ENCODE measurements around the gene DMRTC2.
"Not testable (repeated sequence)": the region's sequence is repeated elsewhere in the genome, so short reads cannot be mapped to it uniquely, and the experiment has no call there.

DMRTC2 gene

DNA sequence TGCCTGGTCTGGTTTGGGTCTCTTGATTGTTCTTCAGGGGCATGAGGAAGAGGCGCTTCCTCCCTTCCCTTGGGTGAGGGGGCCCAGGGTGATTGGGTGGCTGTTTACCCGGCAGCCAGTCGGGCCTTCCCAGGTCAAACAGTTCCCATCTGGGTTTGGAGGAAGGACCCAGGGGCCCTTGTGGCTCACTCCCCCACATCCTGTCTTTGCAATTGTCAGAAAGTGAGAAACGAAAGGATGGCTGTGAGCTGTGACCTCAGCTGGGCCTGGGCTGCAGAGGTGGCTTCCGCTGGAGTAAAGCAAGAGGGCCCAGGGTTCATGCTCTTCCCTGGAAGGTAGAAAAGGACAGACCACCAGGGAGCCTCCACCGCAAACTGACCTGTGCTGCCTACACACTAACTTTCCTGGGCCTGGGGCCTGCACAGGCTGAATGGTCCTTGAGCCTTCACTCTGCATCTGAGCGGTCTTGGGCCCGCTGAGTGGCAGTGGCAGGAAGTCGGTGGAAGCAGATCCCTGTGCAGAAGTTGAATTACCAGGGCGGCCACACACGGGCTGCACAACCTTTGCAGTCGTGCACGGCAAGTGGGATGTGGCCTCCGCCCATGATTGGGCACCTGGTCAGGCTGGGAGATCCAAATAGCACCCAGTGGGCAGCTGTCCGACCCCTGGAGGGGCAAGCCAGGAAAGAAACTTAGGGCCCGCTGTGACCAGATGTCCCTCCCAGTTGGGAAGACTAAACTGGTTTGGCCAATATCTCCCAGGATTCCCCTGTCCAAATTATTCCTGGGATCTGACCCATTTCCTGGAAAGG lies 26.9 kb downstream of the DMRTC2 start:
- DNase-seq (ENCODE audit: low read depth): peak; percentile 50

DNA sequence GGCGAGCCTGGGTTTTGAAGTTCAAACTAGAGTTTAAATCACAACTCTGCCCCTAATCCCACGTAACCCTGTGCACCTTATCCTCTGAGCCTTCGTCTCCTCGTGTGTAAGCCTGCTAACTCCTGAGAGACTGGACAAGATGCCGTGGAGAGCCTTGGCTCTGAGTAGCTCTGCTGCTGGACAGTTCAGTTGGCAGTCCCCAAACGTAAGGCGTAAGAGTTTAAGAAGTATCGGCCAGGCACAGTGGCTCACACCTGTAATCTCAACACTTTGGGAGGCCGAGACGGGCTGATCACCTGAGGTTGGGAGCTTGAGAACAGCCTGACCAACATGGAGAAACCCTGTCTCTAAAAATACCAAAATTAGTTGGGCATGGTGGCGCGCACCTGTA lies 27.5 kb downstream of the DMRTC2 start:
- no peak for DNase-seq (ENCODE audit: low read depth)

DNA sequence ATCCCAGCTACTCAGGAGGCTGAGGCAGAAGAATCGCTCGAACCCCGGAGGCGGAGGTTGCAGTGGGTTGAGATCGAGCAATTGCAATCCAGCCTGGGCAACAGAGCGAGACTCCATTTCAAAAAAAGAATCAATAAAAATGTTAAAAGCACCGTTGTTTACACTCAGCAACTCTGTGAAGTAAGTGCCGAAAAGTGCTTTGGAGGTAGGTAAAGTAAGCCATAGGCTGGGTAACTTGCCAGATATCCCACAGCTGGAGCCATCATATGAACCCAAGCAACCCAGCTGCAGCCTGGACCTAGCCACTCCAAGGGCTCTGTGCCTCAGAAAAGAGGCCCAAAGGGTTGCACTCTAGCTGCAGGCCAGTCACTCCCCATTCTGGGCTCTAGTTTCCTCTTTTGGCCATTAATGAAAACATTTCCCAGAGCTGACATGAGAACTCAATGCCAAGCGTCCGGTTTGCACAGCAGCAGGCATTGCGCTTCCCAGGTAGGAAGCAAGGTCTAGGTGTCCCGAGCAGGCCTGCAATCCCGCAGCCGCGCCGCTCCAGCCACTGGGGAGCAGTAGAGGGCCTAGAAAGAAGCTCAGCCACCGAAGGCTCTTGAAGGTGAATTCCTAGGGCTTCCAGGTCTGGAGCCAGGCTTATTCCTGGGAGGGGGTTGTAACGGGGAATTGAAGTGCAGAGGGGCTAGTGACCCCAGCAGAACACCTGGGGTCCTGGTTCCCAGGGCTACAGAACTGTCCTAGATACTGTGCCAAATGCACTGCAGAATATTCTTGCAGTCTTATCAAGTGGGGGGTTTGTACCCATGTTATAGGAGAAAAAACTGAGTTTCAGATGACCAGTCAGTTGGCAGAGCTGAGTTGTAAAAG lies 28.2 kb downstream of the DMRTC2 start:
- DNase-seq (ENCODE audit: low read depth): no peak

GRCh38 chr19:41875973-41876372 lies 31.1 kb downstream of the DMRTC2 start:
- not testable (repeated sequence) for DNase-seq (ENCODE audit: low read depth)

DNA sequence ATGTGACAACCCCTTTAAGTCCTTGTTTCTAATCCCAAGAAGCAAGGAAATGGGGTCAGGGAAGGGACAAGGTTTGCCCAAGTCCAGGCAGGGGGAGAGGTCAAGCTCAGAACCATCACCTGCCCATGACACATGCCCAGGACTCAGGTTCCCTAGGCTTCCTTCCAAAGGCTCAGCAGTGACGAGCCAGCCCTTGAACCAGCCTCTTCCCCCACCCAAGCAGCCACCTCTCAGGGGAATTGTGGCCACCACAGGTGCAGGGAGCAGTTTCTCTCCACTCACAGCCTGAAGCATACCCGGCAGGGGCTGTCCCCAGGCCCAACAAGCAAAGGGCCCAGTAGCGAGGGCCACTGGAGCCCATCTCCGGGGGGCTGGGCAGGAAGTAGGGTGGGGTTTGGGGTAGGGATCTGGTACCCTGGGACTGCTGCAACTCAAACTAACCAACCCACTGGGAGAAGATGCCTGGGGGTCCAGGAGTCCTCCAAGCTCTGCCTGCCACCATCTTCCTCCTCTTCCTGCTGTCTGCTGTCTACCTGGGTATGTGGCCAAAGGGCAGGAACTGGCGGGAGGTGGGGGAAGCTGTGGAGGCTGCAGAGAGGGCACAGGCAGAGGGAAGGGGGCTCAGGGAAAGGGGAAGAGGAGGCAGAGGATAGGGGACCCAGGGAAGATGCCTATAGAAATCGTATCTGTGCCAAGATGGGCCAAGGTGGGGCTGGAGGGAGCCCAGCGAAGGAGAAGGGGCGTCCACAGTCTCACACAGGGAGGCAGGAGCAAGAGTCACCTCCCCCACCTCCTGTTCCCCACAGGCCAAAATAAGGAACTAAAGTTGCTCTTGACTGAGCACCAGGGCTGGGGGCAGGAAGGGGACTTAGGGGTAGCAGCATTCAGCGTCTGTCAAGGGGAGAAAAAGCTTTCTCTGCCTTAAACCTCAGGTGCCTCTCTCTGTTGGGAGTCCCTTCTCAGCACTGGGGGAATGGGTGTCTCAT lies 32.3 kb downstream of the DMRTC2 start, which contains the start of gene CD79A:
CD79A (plus strand) TSS at position 433 of the 986 bp plus-strand sequence; CDS start at position 459, 26 bp downstream.
- DNase-seq (ENCODE audit: low read depth): no peak

- DNase-seq (ENCODE audit: low read depth): no peak
Measured at GRCh38 chr19:41877916-41878905, 33.4 kb downstream of the DMRTC2 start.

GRCh38 chr19:41879080-41879479 lies 34.2 kb downstream of the DMRTC2 start:
- DNase-seq (ENCODE audit: low read depth): no peak

GRCh38 chr19:41879670-41880328 lies 35.0 kb downstream of the DMRTC2 start:
- no peak for DNase-seq (ENCODE audit: low read depth)

- DNase-seq (ENCODE audit: low read depth): no peak
Measured at GRCh38 chr19:41880329-41880708, 35.5 kb downstream of the DMRTC2 start.

- peak; percentile 52 for DNase-seq (ENCODE audit: low read depth)
Measured at GRCh38 chr19:41882568-41883462, 38.0 kb downstream of the DMRTC2 start, which contains the start of gene ARHGEF1. Gene ARHGEF1, plus strand, starts transcription at chr19:41883184. Its CDS starts 4,899 bp downstream, at chr19:41888083.

GRCh38 chr19:41883463-41883820 lies 38.6 kb downstream of the DMRTC2 start:
- no peak for DNase-seq (ENCODE audit: low read depth)

GRCh38 chr19:41883821-41884733 lies 39.2 kb downstream of the DMRTC2 start:
- DNase-seq (ENCODE audit: low read depth): peak; percentile 66

GRCh38 chr19:41886761-41887710 lies 42.2 kb downstream of the DMRTC2 start:
- peak; percentile 63 for DNase-seq (ENCODE audit: low read depth)

DNA sequence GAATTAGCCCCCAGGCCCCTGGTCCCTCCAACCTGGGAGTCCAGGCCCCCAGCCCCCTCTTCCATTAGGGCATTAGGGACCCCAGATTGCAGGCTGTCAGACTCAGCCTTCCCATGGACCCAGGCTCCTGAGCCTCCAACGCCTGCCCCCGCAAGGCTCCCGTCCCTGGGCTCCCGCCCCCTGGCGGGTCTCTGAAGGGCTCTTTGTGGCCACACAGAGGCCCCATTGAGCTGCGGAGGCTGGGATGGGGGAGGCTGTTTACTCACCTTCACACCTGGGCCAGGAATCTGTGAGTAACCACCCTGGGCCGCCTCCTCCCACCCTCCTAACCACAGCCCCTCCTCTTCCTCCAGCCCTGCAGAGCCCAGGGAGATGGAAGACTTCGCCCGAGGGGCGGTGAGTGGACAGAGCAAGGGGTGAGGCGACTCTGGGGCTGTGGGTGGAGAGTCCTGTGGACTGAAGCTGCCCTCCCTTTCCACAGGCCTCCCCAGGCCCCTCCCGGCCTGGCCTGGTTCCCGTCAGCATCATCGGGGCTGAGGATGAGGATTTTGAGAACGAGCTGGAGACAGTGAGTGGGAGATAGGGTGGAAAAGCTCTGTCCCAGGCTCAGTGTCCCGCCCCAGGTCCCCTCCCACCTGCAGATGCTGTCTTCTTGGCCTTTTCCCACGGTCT lies 43.0 kb downstream of the DMRTC2 start:
- peak; percentile 75 for DNase-seq (ENCODE audit: low read depth)

DNA sequence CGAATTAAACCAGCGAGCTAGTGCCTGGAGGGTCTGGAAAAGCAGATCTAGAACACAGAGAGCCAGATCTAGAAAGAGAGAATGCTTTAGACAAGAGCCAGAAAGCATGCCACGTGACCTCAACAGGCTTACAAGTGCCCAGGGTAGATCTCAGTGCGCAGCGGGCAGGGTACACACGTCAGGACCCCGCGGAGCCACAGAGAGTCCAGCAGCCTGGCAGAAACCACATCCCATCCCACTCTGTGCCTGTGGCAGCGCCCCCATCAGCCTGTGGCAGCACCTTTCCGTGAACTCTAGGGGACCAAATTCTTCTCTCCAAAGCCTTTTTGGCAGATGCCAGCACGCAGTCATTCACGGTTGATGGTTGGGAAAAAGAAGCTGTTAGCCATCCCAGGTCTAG lies 44.1 kb downstream of the DMRTC2 start:
- no peak for DNase-seq (ENCODE audit: low read depth)

DNA sequence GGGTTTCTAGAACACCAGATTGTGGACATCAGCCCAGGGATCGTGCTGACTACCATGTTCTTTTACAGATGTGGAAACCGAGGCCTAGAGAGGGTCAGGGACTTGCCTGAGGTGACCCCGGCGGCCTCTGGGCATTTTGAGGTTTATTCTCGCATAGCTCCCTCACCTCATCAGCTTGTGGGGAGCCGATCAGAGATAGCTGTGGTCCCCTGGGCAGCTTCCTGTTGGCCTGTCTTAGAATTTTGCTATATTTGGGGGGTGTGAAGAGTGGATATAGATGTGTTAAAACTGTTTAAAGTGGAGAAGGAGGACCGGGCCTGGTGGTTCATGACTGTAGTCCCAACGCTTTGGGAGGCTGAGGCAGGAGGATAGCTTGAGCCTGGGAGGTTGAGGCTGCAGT lies 45.1 kb downstream of the DMRTC2 start:
- DNase-seq (ENCODE audit: low read depth): no peak

All from T-helper 22 cell (primary cell).